Right lung (tissue), 5 donors: Measurements from ENCODE around the gene DPY19L1. TPM values are rescaled to one million over a fixed set of nuclear protein-coding genes. Genes with fewer than 3 reads are reported as not detected.
"Not testable (repeated sequence)": the region's sequence is repeated elsewhere in the genome, so short reads cannot be mapped to it uniquely, and the experiment has no call there.

Experiments used
- DNase-seq, 2 donors: peaks; one replicate each; pipeline ENCODE4 v3.0.0-alpha.2; 2013
- polyA plus RNA-seq, 5 donors: library from polyadenylated mRNA; unstranded; fragments of 120-200 nt; gene quantifications; one replicate each; pipeline versions ENCODE4 v1.2.1 to v1.2.3, GENCODE V29; 2013; ENCODE audit warnings: inconsistent platforms in 1 of 5, low replicate concordance in 1 of 5; ENCODE audit not compliant: insufficient read length in 5 of 5, insufficient read depth in 1 of 5

DPY19L1 gene
- polyA plus RNA-seq, 5 donors = 32.9 to 60.1 (median 48.9) TPM

DNA sequence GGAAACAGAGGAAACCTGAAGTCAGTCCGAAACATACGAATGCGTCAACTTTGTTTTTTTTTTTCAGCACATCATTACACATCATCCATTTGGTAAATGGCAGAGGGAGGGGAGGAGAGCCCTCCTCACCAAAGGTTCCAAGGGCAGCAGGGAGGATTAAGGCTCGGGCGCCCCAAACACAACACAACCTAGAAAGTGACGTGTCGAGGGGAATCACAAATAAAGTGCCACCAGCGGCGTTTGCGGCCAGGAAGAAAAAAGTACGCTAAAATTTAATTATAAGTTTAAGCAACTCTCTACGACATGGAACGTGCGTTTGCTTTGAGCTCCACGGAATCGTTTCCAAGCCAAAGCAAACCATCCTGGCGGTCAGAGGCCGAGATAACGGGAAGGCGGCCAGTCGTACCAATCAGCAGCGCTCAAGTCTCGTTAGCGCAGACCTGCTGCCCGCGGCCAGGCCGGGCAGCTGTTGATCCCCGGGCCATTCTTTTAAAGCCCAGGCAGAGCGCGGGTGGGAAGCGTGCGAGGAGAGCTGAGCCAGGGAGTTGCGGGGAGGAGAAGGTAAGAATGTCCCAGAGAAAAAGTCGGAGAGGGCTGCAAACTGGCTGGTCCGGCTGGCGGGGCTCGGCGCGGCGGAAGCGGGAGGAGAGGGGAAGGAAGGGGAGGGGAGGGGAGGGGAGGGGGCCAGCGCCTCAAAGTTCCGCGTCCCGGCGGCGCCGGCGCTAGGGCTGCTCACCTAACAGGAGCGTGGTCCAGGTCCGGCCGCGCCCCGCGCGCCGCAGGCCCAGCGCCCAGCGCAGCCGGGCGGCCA lies 719 bp downstream of the DPY19L1 start:
- peak; percentile 53 to 56 for DNase-seq

DNA sequence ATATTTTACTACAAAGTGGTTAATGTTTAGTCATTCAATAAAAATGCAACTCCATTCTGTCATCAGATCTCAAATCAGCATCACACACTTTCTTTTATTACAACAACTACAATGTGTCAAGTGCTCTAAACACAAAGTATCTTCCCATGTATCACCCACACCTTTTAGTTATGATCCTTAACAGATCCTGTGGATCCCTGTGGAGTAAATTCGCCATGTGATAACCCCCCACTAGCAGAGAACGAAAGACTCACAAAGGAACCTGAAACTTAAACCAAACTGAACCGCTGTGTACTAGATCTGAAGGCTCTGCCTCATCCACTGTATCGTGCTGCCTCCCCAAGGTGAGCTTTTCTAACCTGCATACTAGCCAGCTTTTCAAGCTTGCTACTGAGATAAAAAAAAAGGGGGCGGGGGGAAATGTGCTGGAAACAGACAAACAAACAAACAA lies 1.7 kb downstream of the DPY19L1 start:
- DNase-seq = peak in 1 of 2 donors; percentile 23

- no peak for DNase-seq
Measured at GRCh38 chr7:35032166-35032565, 5.1 kb downstream of the DPY19L1 start.

DNA sequence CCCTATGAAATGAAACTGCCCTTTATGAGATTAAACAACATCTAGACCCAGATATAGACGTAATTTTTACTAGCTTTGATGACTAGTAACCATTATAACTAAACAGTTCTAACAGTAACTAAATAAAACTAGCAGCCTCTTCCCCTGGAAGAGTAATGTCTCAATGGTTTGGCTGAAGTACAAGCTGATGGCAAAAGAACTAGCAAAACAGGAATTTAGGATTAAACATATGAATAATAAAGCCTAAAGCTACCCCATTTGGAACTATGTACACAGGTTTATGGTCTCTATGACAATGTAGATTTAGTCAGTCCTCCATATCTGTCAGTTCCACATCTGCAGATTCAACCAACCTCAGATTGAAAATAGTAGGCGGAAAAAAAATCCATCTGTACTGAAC lies 6.4 kb downstream of the DPY19L1 start:
- no peak for DNase-seq

DNA sequence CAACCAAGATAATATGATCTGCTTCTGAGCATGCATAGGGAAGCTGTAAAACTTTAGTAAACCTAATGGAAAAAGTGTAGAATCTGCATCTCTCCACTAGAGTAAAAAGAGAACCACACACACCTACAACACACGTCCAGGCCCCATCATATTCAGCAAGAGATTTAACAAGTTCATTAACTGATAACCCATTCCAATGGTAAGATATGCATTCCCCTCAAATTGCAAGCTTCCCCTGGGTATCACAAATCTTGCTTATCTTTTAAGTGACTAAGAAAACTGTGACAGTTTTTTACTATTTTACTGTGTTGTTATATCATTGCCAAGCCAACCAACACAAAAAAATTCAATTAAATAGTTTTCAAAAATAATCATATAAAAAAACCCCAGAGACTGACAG lies 8.0 kb downstream of the DPY19L1 start:
- no peak for DNase-seq

- no peak for DNase-seq
Measured at GRCh38 chr7:35026150-35026549, 11.1 kb downstream of the DPY19L1 start.

DNA sequence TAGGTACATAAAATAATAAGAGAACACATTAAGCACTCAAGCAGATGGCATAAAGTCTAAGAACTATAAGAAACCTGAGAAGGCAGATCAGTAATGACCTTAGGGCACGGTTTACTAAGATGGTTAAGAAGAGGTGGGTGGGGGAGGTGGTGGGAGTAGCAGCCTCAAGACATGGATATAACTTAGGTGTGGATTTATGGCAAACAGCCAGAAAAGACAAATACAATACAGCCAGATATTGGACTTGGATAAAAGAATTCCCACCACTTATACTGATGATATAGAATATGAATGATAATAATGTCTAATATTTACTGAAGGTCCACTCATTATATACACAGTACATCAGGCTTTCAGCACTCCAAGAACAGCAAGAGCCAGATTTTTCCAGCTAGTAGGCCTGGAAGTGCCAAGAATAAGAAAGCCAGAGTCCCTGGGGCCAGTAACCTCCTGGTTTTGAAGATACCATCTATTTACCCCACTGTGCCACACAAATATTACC lies 11.9 kb downstream of the DPY19L1 start:
- DNase-seq = no peak

DNA sequence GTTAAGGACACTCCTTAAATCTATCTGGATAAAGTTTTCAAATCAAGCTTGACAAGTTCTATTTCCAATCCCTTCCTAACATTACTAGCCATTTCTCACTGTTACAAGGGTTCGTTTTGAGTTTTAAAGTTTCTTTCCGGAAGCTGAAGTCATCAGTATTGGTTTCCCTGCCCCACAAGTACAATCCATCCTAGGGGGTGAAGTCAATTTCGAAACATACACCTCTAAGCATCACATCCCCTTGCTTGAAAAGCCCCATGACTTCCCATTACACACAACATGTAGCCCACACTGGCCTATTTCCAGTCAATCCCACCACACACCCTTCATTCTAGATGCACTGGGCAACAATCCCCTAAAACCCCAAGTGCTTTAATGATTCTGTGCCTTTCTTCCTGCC lies 13.0 kb downstream of the DPY19L1 start:
- DNase-seq = no peak

DNA sequence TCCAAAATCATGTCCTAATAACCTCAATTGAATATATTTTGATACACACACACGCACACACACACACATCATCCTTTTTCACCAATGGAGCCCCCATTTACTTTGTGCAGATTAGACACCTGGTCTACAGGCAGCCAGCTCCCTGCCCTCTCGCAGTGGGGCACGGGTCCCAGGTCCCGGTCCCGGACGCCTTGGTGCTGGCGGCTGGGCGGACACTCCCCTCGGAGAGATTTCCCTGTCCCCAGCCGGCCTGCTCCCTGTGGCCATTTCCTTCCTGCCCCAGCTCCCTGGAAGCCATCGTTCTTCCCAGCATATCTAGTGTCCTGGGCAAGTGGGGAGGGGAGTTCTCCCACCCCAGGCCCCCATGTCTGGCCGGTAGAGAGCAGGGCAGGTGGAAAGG lies 14.6 kb downstream of the DPY19L1 start:
- DNase-seq = no peak

DNA sequence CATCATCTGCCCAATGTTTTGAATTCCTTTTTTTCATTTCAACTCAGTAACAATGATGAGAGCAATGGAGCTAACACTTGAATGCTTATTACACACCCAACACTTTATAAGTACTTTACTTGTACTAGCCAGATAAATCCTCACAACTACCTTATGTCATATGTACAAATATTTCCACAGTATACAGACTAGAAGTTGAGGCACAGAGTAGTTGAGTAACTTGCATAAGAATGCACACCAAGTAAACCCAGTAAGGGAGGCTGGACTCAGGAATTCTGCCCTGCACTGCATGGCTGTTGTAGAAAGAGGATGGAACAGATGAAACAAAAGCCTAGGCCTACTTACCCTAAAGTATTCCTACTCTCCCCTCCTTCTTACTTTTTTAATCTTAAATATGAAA lies 15.8 kb downstream of the DPY19L1 start:
- DNase-seq = no peak

GRCh38 chr7:35019801-35020200 lies 17.5 kb downstream of the DPY19L1 start:
- no peak for DNase-seq

- DNase-seq = no peak
Measured at GRCh38 chr7:35019179-35019729, 18.0 kb downstream of the DPY19L1 start.

DNA sequence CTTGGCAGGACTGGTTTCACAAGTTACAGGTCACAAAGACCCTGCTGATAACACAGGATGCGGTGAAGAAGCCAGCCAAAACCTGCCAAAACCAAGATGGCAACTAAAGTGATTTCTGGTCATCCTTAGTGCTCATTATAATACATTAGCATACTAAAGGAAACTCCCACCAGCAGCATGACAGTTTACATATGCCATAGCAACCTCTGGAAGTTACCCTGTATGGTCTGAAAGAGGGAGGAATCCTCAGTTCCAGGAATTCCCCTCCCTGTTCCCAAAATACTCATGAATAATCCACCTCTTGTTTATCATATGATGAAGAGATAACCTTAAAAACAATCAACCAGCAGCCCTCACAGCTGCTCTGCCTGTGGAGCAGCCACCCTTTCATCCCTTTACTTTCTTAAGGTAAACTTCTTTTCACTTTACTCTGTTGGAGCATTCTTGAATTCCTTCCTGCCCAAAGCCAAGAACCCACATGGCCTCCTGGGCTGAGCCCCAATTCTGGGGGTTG lies 21.9 kb downstream of the DPY19L1 start:
- DNase-seq = no peak

DNA sequence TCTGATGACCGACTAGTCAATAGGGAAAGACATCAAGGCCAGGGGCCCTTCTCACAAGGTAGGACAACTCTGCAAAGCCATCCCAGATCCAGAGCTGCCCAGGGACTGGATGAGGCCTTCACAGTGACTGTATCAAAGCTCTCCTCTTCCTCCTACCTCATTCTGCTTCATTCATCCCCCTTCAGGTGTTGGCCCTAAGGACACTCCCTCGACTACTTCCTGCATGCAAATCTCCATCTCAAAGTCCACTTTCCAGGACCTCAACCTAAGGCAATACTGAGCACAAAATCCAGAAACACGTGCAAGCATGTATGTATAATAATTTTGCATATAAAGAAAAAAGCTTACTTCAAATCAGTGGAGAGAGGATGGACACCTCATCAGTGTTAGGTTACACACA lies 25.1 kb downstream of the DPY19L1 start:
- no peak for DNase-seq

DNA sequence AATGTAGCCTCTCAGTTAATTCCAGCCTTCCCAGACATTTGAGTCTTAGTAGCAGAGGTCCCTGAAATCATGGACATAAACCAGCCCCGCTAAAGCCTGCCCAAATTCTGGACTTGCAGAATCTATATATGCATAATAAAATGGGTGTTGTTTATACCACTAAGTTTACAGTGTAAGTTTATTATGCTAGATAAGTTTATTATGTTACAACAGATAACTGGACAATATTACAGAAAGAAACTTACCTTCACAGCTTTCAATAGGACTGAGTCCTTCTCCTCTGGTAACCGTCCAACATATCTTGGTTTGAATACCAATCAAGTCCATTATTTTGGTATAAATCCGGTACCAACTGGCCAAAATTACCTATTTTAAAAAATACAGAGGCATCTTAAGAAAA lies 26.2 kb downstream of the DPY19L1 start:
- no peak for DNase-seq

GRCh38 chr7:35007768-35008167 lies 29.5 kb downstream of the DPY19L1 start:
- no peak for DNase-seq

DNA sequence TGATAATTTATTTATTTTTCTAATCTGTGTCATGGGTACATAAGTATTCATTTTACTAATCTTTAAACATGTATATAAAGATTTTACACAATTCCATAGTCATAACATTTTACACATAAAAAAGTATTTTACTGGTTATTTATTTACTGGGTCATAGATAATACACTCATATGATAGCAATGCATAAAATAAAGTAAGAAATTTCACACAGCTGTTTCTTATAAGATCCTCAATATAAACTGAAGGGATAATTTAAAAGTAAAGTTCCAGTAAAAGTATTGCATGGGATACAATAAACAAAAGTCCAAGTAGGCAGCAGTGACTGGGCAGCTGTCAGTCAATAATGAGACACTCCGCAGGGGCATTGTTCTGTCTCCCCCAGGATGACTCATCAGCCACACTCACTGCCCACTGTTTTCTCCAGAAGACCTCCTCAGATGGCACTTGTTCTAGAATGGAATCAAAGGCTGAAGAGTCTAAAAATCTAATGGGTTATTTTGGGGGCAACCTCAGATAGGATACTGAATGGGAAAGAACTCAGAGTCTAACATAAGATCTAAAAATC lies 32.7 kb downstream of the DPY19L1 start:
- DNase-seq = no peak

GRCh38 chr7:35003679-35004303 lies 33.5 kb downstream of the DPY19L1 start:
- peak; percentile 50 to 57 for DNase-seq

DNA sequence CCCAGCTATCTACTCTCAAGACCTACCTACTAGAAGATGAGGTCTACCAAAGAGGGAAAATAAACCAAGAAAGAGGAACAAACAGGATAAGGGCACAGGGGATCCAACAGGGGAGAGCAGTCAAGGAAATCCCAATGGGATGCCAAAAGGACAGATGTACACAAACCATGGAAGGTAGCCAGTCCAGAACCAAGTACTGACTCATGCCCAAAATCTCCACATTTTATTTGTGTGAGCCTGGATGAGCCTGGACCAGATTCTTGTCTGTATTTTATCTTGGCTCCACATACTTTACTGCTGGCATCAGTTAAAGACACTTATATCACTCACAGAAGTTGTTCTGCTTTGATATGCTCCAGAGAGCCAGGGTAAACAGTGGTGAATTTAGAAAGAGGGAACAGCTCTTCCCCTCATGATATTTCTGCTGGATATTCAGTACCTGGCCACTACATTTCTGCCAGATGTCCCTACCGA lies 34.1 kb downstream of the DPY19L1 start:
- not testable (repeated sequence) for DNase-seq

DNA sequence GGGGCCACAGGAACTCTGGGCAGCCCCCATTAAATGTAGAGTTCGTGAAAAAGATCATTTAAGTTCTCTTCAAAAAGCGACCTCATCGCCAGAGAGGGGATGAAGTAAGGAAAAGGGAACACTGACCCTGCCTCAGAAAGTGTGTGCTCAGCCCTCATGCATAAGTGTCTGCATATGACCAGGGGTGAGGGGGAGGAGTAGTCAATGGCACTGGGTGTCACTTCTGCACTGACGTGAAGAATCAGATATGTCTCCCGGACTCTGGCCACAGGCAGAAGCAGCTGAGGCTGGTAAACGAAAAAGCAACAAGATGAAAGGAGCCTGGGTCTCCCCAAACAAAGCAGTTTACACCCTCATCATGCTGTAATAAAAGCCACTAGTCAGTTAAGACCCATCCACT lies 39.0 kb downstream of the DPY19L1 start:
- not testable (repeated sequence) for DNase-seq

GRCh38 chr7:34996423-34997090 lies 40.7 kb downstream of the DPY19L1 start:
- DNase-seq = not testable (repeated sequence)

- DNase-seq = no peak
Measured at GRCh38 chr7:34995757-34996156, 41.5 kb downstream of the DPY19L1 start.
